G401 (cell line): Measurements from ENCODE around the gene SLC9A9. TPM values are rescaled to one million over a fixed set of nuclear protein-coding genes. Genes with fewer than 3 reads are reported as not detected.
"Not testable (repeated sequence)": the region's sequence is repeated elsewhere in the genome, so short reads cannot be mapped to it uniquely, and the experiment has no call there.

Experiments
- DNase-seq: peaks from one replicate; pipeline ENCODE4 v3.0.0-alpha.2; 2015; ENCODE audit warnings: low spot score
- in situ Hi-C: cut with HindIII; loops from 2 replicates; pipeline ENCODE4 v1.10.0; 2016; ENCODE audit warnings: low sequenced_read_pairs, mixed read lengths
- total RNA-seq: library from RNA; depleted of rRNA; stranded (reverse); fragments of >200 nt; shearing (Covaris generic); gene quantifications from 2 replicates; pipeline ENCODE4 v1.2.3, GENCODE V29; 2014

SLC9A9 gene
- total RNA-seq, 1 experiment from 2014 or later: not detected

DNA sequence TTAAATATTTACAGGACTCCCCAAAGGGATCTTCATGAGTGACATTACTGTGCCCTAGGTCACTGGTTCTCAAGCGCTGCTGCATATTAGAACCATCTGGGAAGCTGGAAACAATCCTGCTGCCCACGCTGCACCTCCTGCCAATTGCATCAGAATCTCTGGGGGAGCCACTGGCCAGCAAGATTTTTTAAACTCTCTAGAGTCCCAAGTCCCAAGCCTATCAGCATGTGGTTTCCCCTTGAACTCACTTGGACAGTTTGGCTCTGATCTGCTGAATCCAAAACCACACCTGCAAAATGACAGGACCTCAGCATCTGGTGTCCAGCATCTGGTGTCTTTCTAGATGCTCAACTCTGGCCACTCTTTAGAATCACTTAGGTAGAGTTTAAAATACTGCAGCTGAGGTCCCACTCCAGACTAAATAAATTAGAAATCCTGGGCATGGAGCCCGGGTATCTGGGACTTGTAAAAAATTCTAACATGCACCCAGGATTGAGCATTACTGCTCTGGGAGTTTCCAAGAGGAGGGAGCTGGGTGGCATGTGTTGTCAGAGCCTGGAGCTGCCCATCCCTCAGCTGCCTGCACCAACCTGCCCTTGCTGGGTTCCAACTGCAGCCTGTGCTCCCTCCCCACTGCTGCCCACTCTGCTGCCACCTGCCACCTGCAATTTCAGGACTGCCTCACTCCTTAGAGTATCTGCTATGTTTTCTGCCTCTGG lies 311.3 kb downstream of the SLC9A9 start:
- in situ Hi-C loops: no loop called here

DNA sequence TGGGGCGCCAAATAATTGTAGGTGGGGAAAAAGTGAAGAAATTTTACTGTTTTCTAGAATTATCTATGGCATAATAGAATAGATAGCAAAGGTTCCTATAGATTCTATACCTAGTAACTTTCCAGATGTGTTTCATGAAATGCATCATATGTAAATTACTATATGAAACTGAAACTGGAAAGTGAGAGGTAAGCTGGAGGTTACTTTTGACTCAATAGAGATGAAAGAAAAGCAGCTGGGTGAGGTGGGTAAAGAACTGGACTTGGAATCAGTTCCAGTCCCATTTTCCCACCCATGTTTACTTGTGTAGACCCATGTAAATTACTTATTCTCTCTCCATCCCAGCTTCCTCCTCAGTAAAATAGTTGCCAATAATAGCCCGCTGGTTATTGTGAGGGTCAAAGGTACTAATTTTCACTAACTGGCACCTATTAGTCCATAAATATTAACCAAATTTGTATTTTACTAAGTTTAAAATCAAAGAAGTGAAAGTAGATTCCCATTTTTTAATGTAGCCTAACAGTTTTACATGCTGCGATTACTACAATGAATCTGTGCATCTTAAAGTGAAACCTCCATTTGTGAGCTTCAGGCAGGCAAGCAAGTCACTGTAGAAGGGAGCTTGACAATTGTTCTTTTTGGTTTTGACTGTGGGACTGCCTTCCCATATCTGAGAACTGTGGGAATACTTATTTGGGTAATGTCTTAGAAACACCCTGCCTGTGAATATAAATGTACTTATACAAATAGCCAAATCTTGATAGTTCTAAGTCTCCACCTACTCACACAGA lies 312.1 kb downstream of the SLC9A9 start:
- DNase-seq: no peak
- in situ Hi-C loops: no loop called here

More for the DNA sequence above, 311.3 kb downstream of the SLC9A9 start:
- DNase-seq: no peak

DNA sequence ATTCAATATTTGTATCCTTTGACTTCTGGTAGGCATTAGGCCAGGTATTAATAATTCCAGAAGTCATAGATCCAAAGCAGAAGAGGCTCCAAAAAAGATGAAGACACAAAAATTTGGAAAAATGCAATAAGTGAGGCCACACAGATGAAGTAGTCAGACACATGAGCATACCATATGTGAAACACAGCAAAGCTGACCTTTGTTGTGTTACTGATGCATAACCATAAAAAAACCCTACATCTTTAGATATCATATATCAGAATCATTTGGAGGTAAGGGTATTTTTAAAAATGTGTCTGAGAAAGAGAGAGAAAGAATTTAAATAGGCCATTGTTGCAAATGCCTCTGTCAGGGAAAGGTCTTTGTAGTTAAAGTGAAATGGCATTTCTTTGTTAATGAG lies 314.9 kb downstream of the SLC9A9 start:
- in situ Hi-C loops: no loop called here
- DNase-seq: no peak

DNA sequence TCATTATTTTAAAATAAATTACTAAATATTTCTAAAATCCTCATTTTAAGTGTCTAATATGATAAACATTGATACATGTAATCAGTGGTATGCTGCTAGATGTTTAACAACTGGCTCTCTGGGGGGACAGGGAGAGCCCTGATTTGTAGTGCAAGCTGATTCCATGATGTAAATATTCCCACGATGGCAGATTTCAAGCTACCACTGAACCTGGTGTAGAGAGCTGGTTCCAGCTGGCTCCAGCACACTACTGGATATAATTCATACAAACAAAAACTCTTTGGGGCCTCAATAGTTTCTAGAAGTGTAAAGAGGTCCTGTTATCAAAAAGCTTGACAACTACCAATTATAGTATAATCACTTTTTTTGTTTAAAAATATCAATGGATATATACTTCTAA lies 316.2 kb downstream of the SLC9A9 start:
- no peak for DNase-seq
- in situ Hi-C loops: no loop called here

DNA sequence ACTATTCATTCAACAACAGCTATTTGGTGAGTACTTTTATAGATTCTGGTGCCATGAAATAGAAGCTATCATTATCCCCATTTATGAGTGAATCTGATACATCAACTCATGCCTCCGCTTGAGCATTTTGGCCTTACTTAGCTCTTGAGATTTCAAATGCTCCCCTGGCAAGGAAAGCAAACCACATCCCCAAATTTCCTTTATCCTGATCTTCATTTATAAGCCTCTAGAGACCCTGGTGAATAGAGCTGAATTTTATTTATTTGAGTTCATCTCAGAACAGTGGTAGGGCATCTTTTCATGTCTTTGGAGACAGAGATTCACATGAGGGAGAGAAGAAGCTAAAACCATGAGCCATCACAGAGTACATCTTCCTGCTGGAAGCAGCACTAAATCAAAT lies 317.2 kb downstream of the SLC9A9 start:
- no peak for DNase-seq
- in situ Hi-C loops: no loop called here

DNA sequence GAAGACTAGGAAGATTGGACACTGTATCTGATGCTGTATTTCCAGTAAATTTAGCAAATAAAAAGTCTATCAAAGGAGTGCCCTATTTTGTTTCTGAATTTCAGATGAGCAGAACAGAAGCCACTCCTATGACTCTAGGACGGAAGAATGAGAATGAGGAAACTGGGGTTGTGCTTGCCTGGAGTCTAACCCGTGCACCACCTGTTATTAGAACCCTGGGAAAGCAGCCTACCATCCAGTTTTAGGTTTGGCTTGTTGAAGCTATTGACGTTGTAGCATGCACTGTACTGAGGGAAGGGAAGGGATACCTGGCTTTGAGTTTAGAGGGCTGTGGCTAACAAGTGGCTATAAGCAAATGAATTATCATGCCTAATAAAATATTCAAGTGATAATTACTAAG lies 318.5 kb downstream of the SLC9A9 start:
- no peak for DNase-seq
- in situ Hi-C loops: no loop called here

DNA sequence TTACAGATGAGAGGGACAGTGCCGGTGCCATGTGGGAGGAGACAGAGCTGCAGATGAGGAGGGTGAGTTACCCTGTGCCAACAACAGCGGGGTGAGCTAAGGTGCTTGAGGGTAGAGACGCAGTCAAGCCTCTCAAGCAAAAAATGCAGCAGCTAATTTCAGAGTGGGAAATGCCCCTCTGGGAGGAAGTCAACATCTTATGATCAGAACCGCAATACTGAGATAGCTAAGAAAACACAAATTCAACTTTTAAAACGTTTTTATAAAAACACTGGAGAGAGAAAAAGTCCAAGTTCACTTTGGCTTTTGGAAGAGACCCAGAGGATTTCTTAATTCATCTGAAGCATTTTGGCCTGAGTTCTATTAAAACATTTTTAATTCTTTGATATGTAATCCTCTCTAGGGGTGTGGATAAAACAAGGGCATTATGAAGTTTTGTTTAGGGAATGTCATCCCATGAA lies 319.2 kb downstream of the SLC9A9 start:
- in situ Hi-C loops: no loop called here
- DNase-seq: no peak

DNA sequence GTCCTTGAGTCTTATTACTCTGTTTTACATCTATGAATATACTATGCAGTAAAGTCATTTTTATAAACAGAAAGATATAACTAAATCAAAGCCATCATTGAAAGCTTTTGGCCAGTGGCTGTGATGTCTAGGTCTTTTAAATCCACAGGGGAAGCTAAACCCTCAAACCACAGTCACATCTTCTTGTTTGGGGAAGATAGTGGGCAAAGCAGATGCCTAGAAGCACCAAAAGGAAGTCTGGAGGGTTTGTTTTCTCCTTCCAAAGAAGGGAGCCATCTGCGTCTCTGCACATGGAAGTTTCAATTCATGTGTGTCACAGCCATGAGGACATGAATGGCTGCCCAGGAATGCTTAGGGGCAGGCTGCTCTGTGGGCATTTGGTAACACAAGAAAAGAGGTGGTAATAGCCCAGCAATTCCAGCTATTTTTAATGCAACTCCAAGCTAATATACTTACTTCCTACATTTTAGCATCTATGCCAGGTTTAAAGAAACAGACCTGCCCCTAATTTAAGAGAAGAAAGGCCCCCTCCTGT lies 322.2 kb downstream of the SLC9A9 start:
- no peak for DNase-seq
- in situ Hi-C loops: no loop called here

- in situ Hi-C loops: no loop called here
- no peak for DNase-seq
These were observed 322.9 kb downstream of the SLC9A9 start for GRCh38 chr3:143525408-143525807.

GRCh38 chr3:143521803-143522202 lies 326.5 kb downstream of the SLC9A9 start:
- in situ Hi-C loops: no loop called here
- DNase-seq: no peak

- DNase-seq, in situ Hi-C loops: not testable (repeated sequence)
These were observed 331.1 kb downstream of the SLC9A9 start for GRCh38 chr3:143517131-143517530.

- DNase-seq: no peak
- in situ Hi-C loops: no loop called here
These were observed 333.4 kb downstream of the SLC9A9 start for GRCh38 chr3:143514874-143515273.

DNA sequence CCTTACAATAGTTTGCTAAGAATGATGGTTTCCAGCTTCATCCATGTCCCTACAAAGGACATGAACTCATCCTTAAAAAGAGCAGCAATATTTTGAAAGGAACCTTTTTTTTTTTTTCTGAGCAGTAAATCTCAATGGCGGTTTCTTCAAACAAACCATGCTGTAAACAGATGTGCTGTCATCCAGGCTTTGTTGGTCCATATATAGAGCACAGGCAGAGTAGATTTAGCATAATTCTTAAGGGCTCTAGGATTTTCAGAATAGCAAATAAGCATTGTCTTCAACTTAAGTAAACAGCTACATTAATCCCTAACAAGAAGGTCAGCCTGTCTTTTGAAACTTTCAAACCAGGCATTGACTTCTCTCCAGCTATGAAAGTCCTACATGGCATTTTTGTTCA lies 334.2 kb downstream of the SLC9A9 start:
- in situ Hi-C loops: no loop called here
- no peak for DNase-seq

DNA sequence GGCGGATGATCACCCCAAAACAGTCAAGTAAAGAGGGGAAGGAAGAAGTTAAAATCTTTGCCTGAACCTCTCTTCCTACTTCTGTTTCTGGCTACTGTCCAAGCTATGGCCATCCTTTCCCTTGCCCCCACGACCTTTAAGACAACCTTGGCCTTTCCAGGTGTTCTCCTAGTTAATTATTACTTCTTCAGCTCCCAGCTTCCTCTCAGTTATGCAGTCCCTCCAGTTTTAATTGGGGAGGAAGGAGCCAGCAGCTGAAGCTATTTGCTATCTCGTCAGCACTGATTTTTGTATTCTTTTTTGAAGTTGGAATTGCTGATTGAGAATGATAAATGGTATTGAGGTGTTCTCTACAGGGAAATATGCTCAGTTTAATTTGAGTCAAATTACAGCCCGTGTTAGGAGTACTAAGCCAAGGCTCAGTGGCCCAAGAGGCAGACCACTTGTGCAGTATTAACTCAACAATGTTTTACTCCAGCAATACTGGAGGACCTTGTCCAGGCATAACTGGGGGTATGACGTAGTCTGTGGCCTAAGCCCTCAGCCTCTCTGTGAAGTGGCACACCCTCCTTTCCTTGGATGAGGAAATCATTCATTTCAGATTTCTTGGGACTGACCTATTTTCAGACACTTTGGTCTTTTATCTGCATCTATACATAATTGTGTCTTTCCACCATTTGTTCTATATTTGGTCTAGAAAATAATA lies 336.9 kb downstream of the SLC9A9 start:
- DNase-seq: no peak
- in situ Hi-C loops: no loop called here

- in situ Hi-C loops: no loop called here
- DNase-seq: no peak
These were observed 337.7 kb downstream of the SLC9A9 start for GRCh38 chr3:143510601-143511000.

GRCh38 chr3:143507735-143508580 lies 340.3 kb downstream of the SLC9A9 start:
- DNase-seq: no peak
- in situ Hi-C loops: no loop called here

DNA sequence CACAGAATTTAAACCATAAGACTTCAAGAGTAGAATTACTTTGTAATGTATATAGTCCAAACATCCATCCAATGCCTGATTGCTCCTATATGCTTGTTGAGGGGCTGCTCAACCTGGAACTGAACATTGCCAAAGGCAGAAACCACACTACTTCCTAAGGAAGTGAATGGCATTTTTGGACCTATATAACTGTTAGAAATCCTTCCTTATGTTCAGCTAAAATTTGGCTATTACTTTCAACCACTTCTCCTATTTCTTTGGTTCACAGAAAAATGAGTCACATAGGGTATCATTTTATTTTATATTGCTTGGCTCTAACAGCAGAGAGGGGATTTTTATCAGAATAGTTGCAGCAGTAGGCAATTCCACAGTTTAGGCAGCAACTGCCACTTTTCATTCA lies 342.1 kb downstream of the SLC9A9 start:
- no peak for DNase-seq
- in situ Hi-C loops: no loop called here

GRCh38 chr3:143503325-143503885 lies 344.9 kb downstream of the SLC9A9 start:
- no peak for DNase-seq
- in situ Hi-C loops: no loop called here

DNA sequence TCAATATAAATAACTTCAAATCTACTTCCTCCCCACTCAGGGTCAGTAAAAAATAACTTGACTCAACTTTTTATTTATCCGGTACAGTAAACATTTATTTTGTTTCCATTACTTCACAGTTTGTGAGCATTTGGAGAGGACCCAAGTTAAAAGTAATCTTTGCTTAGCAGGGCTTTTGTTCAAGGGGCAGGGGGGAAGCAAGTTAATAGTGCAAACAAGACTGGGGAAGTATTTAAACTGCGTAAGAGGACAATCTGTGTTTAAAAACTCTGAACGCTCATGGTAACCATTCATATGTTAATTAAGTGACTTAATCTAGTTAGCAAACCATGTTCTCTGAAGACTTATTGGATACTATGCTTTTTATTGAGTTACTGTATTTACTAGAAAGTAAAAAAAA lies 346.2 kb downstream of the SLC9A9 start:
- in situ Hi-C loops: no loop called here
- DNase-seq: no peak
